Testis (tissue), 2 donors: ENCODE measurements around the gene WHRN.

ENCODE experiments used
- POLR2A ChIP-seq: fragments of 450-650 bp; IDR thresholded peaks from one replicate; pipeline ENCODE4 v1.6.1; 2017; ENCODE audit warnings: antibody characterized with exemption, mild to moderate bottlenecking, moderate library complexity
- TF ChIP-seq, protein P1 (sequence below), 3 experiments: fragments of 450-650 bp in 2 of 3; fragments of 200-600 bp in 1 of 3; sonication (generic) in 1 of 3; IDR thresholded peaks; one replicate each; pipeline ENCODE4 v1.5.1; 2016 to 2019; ENCODE audit warnings: antibody characterized with exemption in 3 of 3, mild to moderate bottlenecking in 2 of 3, moderate library complexity in 1 of 3

DNA sequence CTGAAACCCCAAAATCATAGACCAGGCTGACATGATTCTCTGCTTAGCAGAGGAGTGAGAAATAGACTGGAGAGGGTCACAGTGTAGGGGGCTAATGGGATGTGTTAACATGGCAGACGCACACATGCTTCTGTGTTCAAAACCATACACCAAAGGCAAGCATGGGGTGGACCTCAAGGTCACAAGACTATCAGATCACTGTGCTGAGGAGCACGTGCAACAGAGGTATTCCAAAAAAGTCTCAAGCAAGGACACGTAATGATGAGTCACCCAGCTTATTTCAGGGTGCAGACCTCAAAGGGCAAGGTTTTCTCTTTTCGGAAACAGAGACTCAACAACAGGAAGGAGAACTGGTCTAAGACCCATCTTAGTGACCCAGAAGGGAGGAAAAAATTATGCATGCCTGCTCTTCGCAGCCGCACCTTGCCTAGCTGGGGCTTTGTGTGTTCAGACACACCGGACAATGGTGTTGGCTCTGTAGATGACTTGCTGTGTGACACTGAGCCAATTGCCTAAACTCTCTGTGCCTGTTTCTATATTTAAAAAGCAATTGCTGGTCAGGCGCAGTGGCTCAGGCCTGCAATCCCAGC lies 20.3 kb downstream of the WHRN start:
- TF ChIP-seq, protein P1, sequence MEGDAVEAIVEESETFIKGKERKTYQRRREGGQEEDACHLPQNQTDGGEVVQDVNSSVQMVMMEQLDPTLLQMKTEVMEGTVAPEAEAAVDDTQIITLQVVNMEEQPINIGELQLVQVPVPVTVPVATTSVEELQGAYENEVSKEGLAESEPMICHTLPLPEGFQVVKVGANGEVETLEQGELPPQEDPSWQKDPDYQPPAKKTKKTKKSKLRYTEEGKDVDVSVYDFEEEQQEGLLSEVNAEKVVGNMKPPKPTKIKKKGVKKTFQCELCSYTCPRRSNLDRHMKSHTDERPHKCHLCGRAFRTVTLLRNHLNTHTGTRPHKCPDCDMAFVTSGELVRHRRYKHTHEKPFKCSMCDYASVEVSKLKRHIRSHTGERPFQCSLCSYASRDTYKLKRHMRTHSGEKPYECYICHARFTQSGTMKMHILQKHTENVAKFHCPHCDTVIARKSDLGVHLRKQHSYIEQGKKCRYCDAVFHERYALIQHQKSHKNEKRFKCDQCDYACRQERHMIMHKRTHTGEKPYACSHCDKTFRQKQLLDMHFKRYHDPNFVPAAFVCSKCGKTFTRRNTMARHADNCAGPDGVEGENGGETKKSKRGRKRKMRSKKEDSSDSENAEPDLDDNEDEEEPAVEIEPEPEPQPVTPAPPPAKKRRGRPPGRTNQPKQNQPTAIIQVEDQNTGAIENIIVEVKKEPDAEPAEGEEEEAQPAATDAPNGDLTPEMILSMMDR (IDR thresholded peaks at IDR 0.05) = no peak
- no peak for TF ChIP-seq POLR2A
